ENCODE measurements around the gene STARD3. TPM values are rescaled to one million over a fixed set of nuclear protein-coding genes. Genes with fewer than 3 reads are reported as not detected.

STARD3 gene
- total RNA-seq, 1 experiment from 2014 or later: 55.5 TPM

- H3K36me3 ChIP-seq (ENCODE audit: control insufficient read depth, insufficient read depth, low read length): no peaks in the 10 kb centered on the region
- Mint-ChIP-seq H3K4me3 (ENCODE audit: unreplicated experiment) (peak within 1 kb of the TSS; percentile 33), H3K9me3 (ENCODE audit: unreplicated experiment) (no peaks in the 10 kb centered on the region), H3K27me3 (ENCODE audit: insufficient read depth, unreplicated experiment) (peaks cover 30% of the 10 kb centered on the region), H3K36me3 (ENCODE audit: insufficient read depth, unreplicated experiment) (no peaks in the 10 kb centered on the region), H3K27ac (ENCODE audit: unreplicated experiment) (no peak within 1 kb of the TSS), H3K4me1 (ENCODE audit: low read depth, unreplicated experiment) (no peaks in the 10 kb centered on the region)
- ChIA-PET CTCF (no interaction called here), POLR2A (no interaction called here)
- H3K9me3 ChIP-seq: no peaks in the 10 kb centered on the region
- H3K27me3 ChIP-seq (replicated peaks; ENCODE audit: control insufficient read depth, insufficient read depth, low read length): peaks cover 3% of the 10 kb centered on the region; the same call in 1 of the 2 replicates
- peaks cover 14% of the 10 kb centered on the region; the same call in 1 of the 2 replicates for H3K4me1 ChIP-seq
- no TSS peak for BruUV-seq (replicated peaks)
- TF ChIP-seq CTCF (IDR thresholded peaks at IDR 0.05; ENCODE audit: insufficient read depth in 1 of 2, low read depth in 1 of 2, low read length in 1 of 2, severe bottlenecking in 1 of 2, unreplicated experiment in 1 of 2): no peak
- H3K4me3 ChIP-seq (ENCODE audit: low read depth, low read length): no peak within 1 kb of the TSS
- no peak for DNase-seq
- intact Hi-C loops (cut with micrococcal nuclease; ENCODE audit: unreplicated experiment): no loop called here
These were observed 29.2 kb upstream of the STARD3 start, which contains the start of gene NEUROD2 for GRCh38 chr17:39607851-39608130. TSS of gene NEUROD2 (minus strand) at chr17:39607920. CDS start at chr17:39606599, 1,321 bp downstream.

GRCh38 chr17:39608142-39608981 lies 28.6 kb upstream of the STARD3 start:
- no TSS peak for BruUV-seq (replicated peaks)
- TF ChIP-seq CTCF (IDR thresholded peaks at IDR 0.05; ENCODE audit: insufficient read depth in 1 of 2, low read depth in 1 of 2, low read length in 1 of 2, severe bottlenecking in 1 of 2, unreplicated experiment in 1 of 2): no peak
- Mint-ChIP-seq H3K4me1 (ENCODE audit: low read depth, unreplicated experiment) (no peaks in the 10 kb centered on the region), H3K9me3 (ENCODE audit: unreplicated experiment) (no peaks in the 10 kb centered on the region), H3K4me3 (ENCODE audit: unreplicated experiment) (no peak overlapping the region), H3K36me3 (ENCODE audit: insufficient read depth, unreplicated experiment) (no peaks in the 10 kb centered on the region), H3K27me3 (ENCODE audit: insufficient read depth, unreplicated experiment) (peaks cover 27% of the 10 kb centered on the region), H3K27ac (ENCODE audit: unreplicated experiment) (no peak overlapping the region)
- intact Hi-C loops (cut with micrococcal nuclease; ENCODE audit: unreplicated experiment): no loop called here
- H3K27me3 ChIP-seq (replicated peaks; ENCODE audit: control insufficient read depth, insufficient read depth, low read length): peaks cover 3% of the 10 kb centered on the region; the same call in 1 of the 2 replicates
- H3K4me1 ChIP-seq: peaks cover 14% of the 10 kb centered on the region; the same call in 1 of the 2 replicates
- ChIA-PET POLR2A (no interaction called here), CTCF (no interaction called here)
- no peak for DNase-seq
- H3K9me3 ChIP-seq: no peaks in the 10 kb centered on the region
- H3K36me3 ChIP-seq (ENCODE audit: control insufficient read depth, insufficient read depth, low read length): no peaks in the 10 kb centered on the region
- no peak overlapping the region for H3K4me3 ChIP-seq (ENCODE audit: low read depth, low read length)

GRCh38 chr17:39609416-39610025 lies 27.4 kb upstream of the STARD3 start:
- Mint-ChIP-seq H3K4me3 (ENCODE audit: unreplicated experiment) (no peak overlapping the region), H3K36me3 (ENCODE audit: insufficient read depth, unreplicated experiment) (no peaks in the 10 kb centered on the region), H3K27ac (ENCODE audit: unreplicated experiment) (no peak overlapping the region), H3K27me3 (ENCODE audit: insufficient read depth, unreplicated experiment) (peaks cover 23% of the 10 kb centered on the region), H3K9me3 (ENCODE audit: unreplicated experiment) (no peaks in the 10 kb centered on the region), H3K4me1 (ENCODE audit: low read depth, unreplicated experiment) (no peaks in the 10 kb centered on the region)
- no peaks in the 10 kb centered on the region for H3K36me3 ChIP-seq (ENCODE audit: control insufficient read depth, insufficient read depth, low read length)
- ChIA-PET POLR2A (no interaction called here), CTCF (no interaction called here)
- H3K4me1 ChIP-seq: peaks cover 14% of the 10 kb centered on the region; the same call in 1 of the 2 replicates
- BruUV-seq (replicated peaks): no TSS peak
- no peak for TF ChIP-seq CTCF (IDR thresholded peaks at IDR 0.05; ENCODE audit: insufficient read depth in 1 of 2, low read depth in 1 of 2, low read length in 1 of 2, severe bottlenecking in 1 of 2, unreplicated experiment in 1 of 2)
- no peaks in the 10 kb centered on the region for H3K9me3 ChIP-seq
- intact Hi-C loops (cut with micrococcal nuclease; ENCODE audit: unreplicated experiment): no loop called here
- peaks cover 2% of the 10 kb centered on the region; the same call in 1 of the 2 replicates for H3K27me3 ChIP-seq (replicated peaks; ENCODE audit: control insufficient read depth, insufficient read depth, low read length)
- DNase-seq: no peak
- no peak overlapping the region for H3K4me3 ChIP-seq (ENCODE audit: low read depth, low read length)

Measured in Caco-2 (cell line).